ENCODE data around the gene CASZ1. TPM values are rescaled to one million over a fixed set of nuclear protein-coding genes. Genes with fewer than 3 reads are reported as not detected.

Gene CASZ1
- total RNA-seq, 1 experiment from 2014 or later = 11.7 TPM

DNA sequence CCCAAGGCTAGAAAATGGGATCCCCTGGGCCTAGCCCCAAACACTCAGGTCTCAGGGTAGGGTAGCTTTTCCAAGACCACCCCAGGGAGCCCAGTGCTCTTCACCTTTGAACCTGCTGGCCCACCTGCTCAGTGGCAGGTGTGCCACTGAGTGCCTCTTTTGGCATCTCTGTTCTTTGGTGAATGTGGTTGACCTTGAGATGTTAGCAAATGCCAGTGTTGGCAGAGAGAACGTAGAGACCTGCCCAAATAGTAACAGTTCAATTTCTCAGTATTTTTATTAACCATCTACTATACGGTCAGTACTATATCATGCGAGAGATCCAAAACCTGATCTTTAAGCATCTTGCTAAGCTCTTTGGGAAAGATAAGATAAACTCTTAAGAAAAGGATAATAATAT, 193.5 kb downstream of the CASZ1 start (continued):
- TF ChIP-seq TEAD1 (CRISPR knock-in tag; IDR thresholded peaks at IDR 0.05) (no peak), FOXJ3 (CRISPR knock-in tag; IDR thresholded peaks at IDR 0.05; ENCODE audit: borderline replicate concordance) (no peak), SMAD4 (CRISPR knock-in tag; IDR thresholded peaks at IDR 0.05) (no peak), ZNF263 (CRISPR knock-in tag; IDR thresholded peaks at IDR 0.05; ENCODE audit: low read depth) (no peak), JAZF1 (CRISPR knock-in tag; IDR thresholded peaks at IDR 0.05) (no peak)

DNA sequence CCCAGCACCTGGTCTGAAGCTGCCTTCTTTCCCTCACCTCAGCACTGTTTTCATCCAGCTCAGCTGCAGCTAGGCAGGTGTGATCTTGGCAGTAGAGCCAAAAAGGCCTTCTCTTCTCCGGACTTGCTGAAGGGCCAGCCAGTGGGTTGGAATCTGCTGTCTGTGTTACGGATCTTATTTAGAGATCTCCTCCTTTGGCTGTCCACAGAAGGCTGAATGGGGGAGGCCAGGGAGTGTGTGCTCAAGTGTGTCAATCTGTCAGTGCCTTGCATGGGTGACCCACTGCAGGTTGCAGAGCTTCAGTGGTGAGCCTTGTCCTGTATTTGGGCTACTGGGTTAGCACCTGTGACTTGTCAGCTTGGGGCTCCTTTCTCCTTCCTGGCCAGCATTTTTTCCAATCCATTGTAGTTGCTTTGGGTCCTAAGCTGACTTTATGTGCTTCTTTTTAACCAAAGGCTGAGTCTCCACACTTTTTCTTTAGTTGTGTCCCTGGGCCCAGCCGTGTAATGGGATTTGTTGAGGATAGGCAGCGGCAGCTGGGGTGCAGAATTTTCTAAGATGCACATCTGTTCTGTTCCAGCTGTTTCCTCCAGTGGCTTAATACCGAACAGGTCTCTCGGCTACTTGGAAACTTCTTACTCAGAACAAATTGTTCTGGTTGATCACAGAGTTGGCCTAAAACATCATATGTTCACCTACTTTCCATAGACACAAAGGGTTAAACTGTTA, 194.9 kb downstream of the CASZ1 start:
- Mint-ChIP-seq H3K4me1 (peaks cover 41% of the 10 kb centered on the region), H3K27ac (peak overlapping the region; percentile 29; the same call in 1 of the 2 replicates), H3K27me3 (ENCODE audit: low read depth) (no peaks in the 10 kb centered on the region), H3K4me3 (no peak overlapping the region), H3K9me3 (no peaks in the 10 kb centered on the region), H3K36me3 (no peaks in the 10 kb centered on the region)
- ATAC-seq (no peak), DNase-seq (ENCODE audit: low spot score) (no peak)
- no peak for TF ChIP-seq GABPB1 (CRISPR knock-in tag; IDR thresholded peaks at IDR 0.05)
- TF ChIP-seq ZNF232 (CRISPR knock-in tag; IDR thresholded peaks at IDR 0.05) = no peak
- TF ChIP-seq, protein P1, sequence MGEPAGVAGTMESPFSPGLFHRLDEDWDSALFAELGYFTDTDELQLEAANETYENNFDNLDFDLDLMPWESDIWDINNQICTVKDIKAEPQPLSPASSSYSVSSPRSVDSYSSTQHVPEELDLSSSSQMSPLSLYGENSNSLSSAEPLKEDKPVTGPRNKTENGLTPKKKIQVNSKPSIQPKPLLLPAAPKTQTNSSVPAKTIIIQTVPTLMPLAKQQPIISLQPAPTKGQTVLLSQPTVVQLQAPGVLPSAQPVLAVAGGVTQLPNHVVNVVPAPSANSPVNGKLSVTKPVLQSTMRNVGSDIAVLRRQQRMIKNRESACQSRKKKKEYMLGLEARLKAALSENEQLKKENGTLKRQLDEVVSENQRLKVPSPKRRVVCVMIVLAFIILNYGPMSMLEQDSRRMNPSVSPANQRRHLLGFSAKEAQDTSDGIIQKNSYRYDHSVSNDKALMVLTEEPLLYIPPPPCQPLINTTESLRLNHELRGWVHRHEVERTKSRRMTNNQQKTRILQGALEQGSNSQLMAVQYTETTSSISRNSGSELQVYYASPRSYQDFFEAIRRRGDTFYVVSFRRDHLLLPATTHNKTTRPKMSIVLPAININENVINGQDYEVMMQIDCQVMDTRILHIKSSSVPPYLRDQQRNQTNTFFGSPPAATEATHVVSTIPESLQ (CRISPR knock-in tag; IDR thresholded peaks at IDR 0.05) = no peak
- TF ChIP-seq KAT7 (CRISPR knock-in tag; IDR thresholded peaks at IDR 0.05; ENCODE audit: borderline replicate concordance) = no peak
- no peak for TF ChIP-seq ZNF423 (CRISPR knock-in tag; IDR thresholded peaks at IDR 0.05)
- no peak for TF ChIP-seq ETV6 (CRISPR knock-in tag; IDR thresholded peaks at IDR 0.05)
- TF ChIP-seq ZBTB21 (CRISPR knock-in tag; IDR thresholded peaks at IDR 0.05; ENCODE audit: borderline replicate concordance) = no peak
- TF ChIP-seq, protein P2, sequence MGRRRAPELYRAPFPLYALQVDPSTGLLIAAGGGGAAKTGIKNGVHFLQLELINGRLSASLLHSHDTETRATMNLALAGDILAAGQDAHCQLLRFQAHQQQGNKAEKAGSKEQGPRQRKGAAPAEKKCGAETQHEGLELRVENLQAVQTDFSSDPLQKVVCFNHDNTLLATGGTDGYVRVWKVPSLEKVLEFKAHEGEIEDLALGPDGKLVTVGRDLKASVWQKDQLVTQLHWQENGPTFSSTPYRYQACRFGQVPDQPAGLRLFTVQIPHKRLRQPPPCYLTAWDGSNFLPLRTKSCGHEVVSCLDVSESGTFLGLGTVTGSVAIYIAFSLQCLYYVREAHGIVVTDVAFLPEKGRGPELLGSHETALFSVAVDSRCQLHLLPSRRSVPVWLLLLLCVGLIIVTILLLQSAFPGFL (CRISPR knock-in tag; IDR thresholded peaks at IDR 0.05; ENCODE audit: borderline replicate concordance) = no peak
- ChIA-PET CTCF (interaction anchor here (0.6 to 1.0 kb wide), 4 partner anchors 24 to 296 kb away, joined by 3 to 4 read pairs (median 4); no protein-coding TSS in a partner anchor), POLR2A (no interaction called here)

DNA sequence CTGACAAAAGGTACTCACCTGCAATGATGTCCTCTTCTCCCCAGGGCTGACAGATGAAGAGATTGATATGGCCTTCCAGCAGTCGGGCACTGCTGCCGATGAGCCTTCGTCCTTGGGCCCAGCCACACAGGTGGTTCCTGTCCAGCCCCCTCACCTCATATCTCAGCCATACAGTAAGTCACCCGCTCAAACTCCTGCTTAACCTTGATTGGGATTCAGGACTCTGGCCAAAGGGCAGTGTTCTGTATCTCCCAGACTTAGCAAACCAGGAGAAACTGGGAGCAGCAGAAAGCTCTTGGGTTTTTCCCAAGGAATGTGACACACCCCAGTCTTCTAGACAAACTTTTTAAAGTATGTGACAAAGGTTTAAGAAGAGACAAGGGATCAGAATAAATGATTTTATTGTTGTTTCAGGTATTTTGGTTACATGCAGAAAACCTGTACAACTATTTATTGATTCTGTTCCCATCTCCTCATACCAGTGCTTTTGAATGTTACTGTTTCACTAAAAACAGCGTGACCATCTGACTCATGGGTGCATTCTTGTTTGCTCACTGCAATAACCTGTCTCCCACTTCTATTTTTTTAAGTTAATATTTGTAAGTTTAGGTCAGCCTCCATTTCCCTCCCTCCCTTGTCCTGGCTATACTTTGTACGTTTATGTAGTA, 197.1 kb downstream of the CASZ1 start:
- ChIA-PET CTCF (no interaction called here), POLR2A (no interaction called here)
- Mint-ChIP-seq H3K4me3 (no peak overlapping the region), H3K27ac (peak overlapping the region; percentile 25; the same call in 1 of the 2 replicates), H3K9me3 (no peaks in the 10 kb centered on the region), H3K36me3 (no peaks in the 10 kb centered on the region), H3K27me3 (ENCODE audit: low read depth) (no peaks in the 10 kb centered on the region), H3K4me1 (peaks cover 51% of the 10 kb centered on the region)
- DNase-seq (ENCODE audit: low spot score) (no peak), ATAC-seq (no peak)
- TF ChIP-seq, protein P3, sequence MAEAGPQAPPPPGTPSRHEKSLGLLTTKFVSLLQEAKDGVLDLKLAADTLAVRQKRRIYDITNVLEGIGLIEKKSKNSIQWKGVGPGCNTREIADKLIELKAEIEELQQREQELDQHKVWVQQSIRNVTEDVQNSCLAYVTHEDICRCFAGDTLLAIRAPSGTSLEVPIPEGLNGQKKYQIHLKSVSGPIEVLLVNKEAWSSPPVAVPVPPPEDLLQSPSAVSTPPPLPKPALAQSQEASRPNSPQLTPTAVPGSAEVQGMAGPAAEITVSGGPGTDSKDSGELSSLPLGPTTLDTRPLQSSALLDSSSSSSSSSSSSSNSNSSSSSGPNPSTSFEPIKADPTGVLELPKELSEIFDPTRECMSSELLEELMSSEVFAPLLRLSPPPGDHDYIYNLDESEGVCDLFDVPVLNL (CRISPR knock-in tag; IDR thresholded peaks at IDR 0.05; ENCODE audit: borderline replicate concordance, low read depth) = no peak

DNA sequence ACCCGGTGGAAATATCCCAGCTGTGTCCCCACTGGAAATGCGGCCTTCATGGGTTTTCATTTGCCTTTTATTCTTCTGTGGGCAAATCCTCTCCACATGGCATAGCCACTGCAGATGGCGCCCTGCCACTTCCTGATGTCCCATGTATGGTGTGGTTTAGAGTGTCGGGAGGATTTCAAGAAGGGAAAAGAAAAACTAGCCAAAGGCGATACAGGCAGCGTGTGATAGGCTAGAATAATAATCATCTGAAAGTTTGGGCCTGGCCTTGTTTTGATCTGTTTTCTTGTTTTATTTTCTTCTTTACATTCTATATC, 198.1 kb downstream of the CASZ1 start:
- no peaks in the 10 kb centered on the region for H3K9me3 Mint-ChIP-seq
- peaks cover 59% of the 10 kb centered on the region for H3K4me1 Mint-ChIP-seq
- peak overlapping the region; percentile 25 for H3K27ac Mint-ChIP-seq
- no peaks in the 10 kb centered on the region for H3K36me3 Mint-ChIP-seq
- no peak for ATAC-seq
- ChIA-PET POLR2A (no interaction called here), CTCF (interaction anchor here (1.0 kb wide), 1 partner anchor 32 kb away, joined by 5 read pairs; no protein-coding TSS in a partner anchor)
- H3K27me3 Mint-ChIP-seq (ENCODE audit: low read depth) = no peaks in the 10 kb centered on the region
- no peak for DNase-seq (ENCODE audit: low spot score)
- H3K4me3 Mint-ChIP-seq = no peak overlapping the region
- TF ChIP-seq, protein P4, sequence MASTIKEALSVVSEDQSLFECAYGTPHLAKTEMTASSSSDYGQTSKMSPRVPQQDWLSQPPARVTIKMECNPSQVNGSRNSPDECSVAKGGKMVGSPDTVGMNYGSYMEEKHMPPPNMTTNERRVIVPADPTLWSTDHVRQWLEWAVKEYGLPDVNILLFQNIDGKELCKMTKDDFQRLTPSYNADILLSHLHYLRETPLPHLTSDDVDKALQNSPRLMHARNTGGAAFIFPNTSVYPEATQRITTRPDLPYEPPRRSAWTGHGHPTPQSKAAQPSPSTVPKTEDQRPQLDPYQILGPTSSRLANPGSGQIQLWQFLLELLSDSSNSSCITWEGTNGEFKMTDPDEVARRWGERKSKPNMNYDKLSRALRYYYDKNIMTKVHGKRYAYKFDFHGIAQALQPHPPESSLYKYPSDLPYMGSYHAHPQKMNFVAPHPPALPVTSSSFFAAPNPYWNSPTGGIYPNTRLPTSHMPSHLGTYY (CRISPR knock-in tag; IDR thresholded peaks at IDR 0.05) = no peak
- TF ChIP-seq RORB (CRISPR knock-in tag; IDR thresholded peaks at IDR 0.05) = no peak
- no peak for TF ChIP-seq NFATC4 (CRISPR knock-in tag; IDR thresholded peaks at IDR 0.05)
- no peak for TF ChIP-seq NR3C1 (CRISPR knock-in tag; conservative IDR thresholded peaks at IDR 0.05; ENCODE audit: low read depth)
- no peak for TF ChIP-seq CBFB (CRISPR knock-in tag; IDR thresholded peaks at IDR 0.05; ENCODE audit: low read depth)
- no peak for TF ChIP-seq ZBTB21 (CRISPR knock-in tag; IDR thresholded peaks at IDR 0.05; ENCODE audit: borderline replicate concordance)

All from WTC11 (cell line).